B cell (primary cell): Measurements from ENCODE around the gene SLC25A25. TPM values are rescaled to one million over a fixed set of nuclear protein-coding genes. Genes with fewer than 3 reads are reported as not detected.
"Not testable (repeated sequence)": the region's sequence is repeated elsewhere in the genome, so short reads cannot be mapped to it uniquely, and the experiment has no call there.

Experiments
- ATAC-seq: fragments of 200-7000 bp; cut with Tn5 transposase; one replicate; pipeline ENCODE4 v1.10.0; 2021; ENCODE audit warnings: low read depth, mild to moderate bottlenecking, moderate number of reproducible peaks, moderate library complexity
- CTCF ChIA-PET: fragments of 350-600 bp; sonication (Branson Sonifier 250); formaldehyde crosslinking; loops from one replicate; lab custom pipeline; 2021; ENCODE audit warnings: antibody characterized with exemption, inconsistent platforms; lab: Charles Lee
- POLR2A ChIA-PET: fragments of 350-600 bp; sonication (Branson Sonifier 250); formaldehyde crosslinking; loops from one replicate; lab custom pipeline; 2021; ENCODE audit warnings: antibody characterized with exemption; lab: Charles Lee
- DNase-seq: peaks from one replicate; pipeline ENCODE4 v3.0.0; 2013
- H2AFZ ChIP-seq: 2 replicates; pipeline ENCODE4 v1.6.1; 2012; ENCODE audit warnings: mild to moderate bottlenecking, low read depth, low read length; ENCODE audit not compliant: insufficient read depth, poor library complexity, severe bottlenecking
- H3K27ac ChIP-seq, 2 donors: 1 replicate in 1 of 2; 2 replicates in 1 of 2; pipeline ENCODE4 v1.5.1; 2012 to 2013; ENCODE audit warnings: low read length in 2 of 2, mild to moderate bottlenecking in 2 of 2, moderate library complexity in 1 of 2
- H3K27me3 ChIP-seq, 4 experiments: fragments of 200-600 bp in 1 of 4; sonication (generic) in 1 of 4; replicated peaks in 1 of 4; 1 replicate in 2 of 4; 2 replicates in 2 of 4; pipeline versions ENCODE4 v1.6.1 to v1.7.0; 2013 to 2016; ENCODE audit warnings: low read length in 3 of 4, mild to moderate bottlenecking in 2 of 4, mixed read lengths in 1 of 4, moderate library complexity in 1 of 4; ENCODE audit not compliant: insufficient read depth in 4 of 4, control insufficient read depth in 3 of 4; ENCODE audit errors: control extremely low read depth in 1 of 4
- H3K36me3 ChIP-seq, 2 experiments: replicated peaks in 1 of 2; 1 replicate in 1 of 2; 2 replicates in 1 of 2; pipeline versions ENCODE4 v1.6.1 to v1.7.1; 2013; ENCODE audit warnings: low read length in 1 of 2; ENCODE audit not compliant: insufficient read depth in 2 of 2, control insufficient read depth in 1 of 2; ENCODE audit errors: control extremely low read depth in 1 of 2, extremely low read depth in 1 of 2
- H3K4me1 ChIP-seq, 2 donors: fragments of 200-600 bp in 1 of 2; sonication (generic) in 1 of 2; 1 replicate in 1 of 2; 2 replicates in 1 of 2; pipeline versions ENCODE4 v1.5.1 to v1.6.1; 2013 to 2017; ENCODE audit warnings: low read length in 2 of 2; ENCODE audit not compliant: control insufficient read depth in 2 of 2, insufficient read depth in 2 of 2
- H3K4me2 ChIP-seq: replicated peaks from 2 replicates; pipeline ENCODE3; 2012; ENCODE audit warnings: mild to moderate bottlenecking, low read depth, low read length; ENCODE audit not compliant: poor library complexity, severe bottlenecking
- H3K4me3 ChIP-seq, 5 experiments: fragments of 200-600 bp in 1 of 5; sonication (generic) in 1 of 5; 1 replicate in 3 of 5; 2 replicates in 2 of 5; pipeline versions ENCODE4 v1.5.1 to v1.7.0; 2011 to 2016; ENCODE audit warnings: low read length in 4 of 5, mild to moderate bottlenecking in 4 of 5, low read depth in 2 of 5, control low read depth in 1 of 5, moderate library complexity in 1 of 5; ENCODE audit not compliant: insufficient read depth in 1 of 5; ENCODE audit errors: control extremely low read depth in 1 of 5, extremely low read depth in 1 of 5
- H3K79me2 ChIP-seq: fragments of 200-600 bp; sonication (generic); one replicate; pipeline ENCODE4 v1.6.0; 2016; ENCODE audit warnings: low read length; ENCODE audit not compliant: control insufficient read depth, insufficient read depth
- H3K9ac ChIP-seq: fragments of 200-600 bp; sonication (generic); 2 replicates; pipeline ENCODE4 v1.6.1; 2017; ENCODE audit warnings: mild to moderate bottlenecking, low read length, moderate library complexity
- H3K9me3 ChIP-seq, 3 donors: one replicate each; pipeline versions ENCODE4 v1.6.1 to v1.7.1; 2013; ENCODE audit warnings: low read length in 2 of 3; ENCODE audit not compliant: control insufficient read depth in 2 of 3, insufficient read depth in 1 of 3; ENCODE audit errors: control extremely low read depth in 1 of 3
- H4K20me1 ChIP-seq: 2 replicates; pipeline ENCODE4 v1.6.0; 2012; ENCODE audit warnings: mild to moderate bottlenecking, low read length; ENCODE audit not compliant: insufficient read depth, control insufficient read depth, poor library complexity, severe bottlenecking
- H3K27ac Mint-ChIP-seq: one replicate; pipeline ENCODE4 v1.8.0; 2021; ENCODE audit warnings: mixed read lengths
- H3K27me3 Mint-ChIP-seq: one replicate; pipeline ENCODE4 v1.8.0; 2021; ENCODE audit warnings: mixed read lengths
- H3K4me1 Mint-ChIP-seq: one replicate; pipeline ENCODE4 v1.8.0; 2021; ENCODE audit warnings: mixed read lengths
- H3K4me3 Mint-ChIP-seq: one replicate; pipeline ENCODE4 v1.8.0; 2021; ENCODE audit warnings: mixed read lengths
- H3K9me3 Mint-ChIP-seq: one replicate; pipeline ENCODE4 v1.8.0; 2022; ENCODE audit warnings: mixed read lengths; ENCODE audit not compliant: insufficient read depth
- EZH2 ChIP-seq: IDR thresholded peaks from 2 replicates; pipeline ENCODE4 v1.6.1; 2012; ENCODE audit warnings: borderline replicate concordance, low read depth, mild to moderate bottlenecking, moderate library complexity, low read length; ENCODE audit not compliant: insufficient read depth, poor library complexity, severe bottlenecking
- WGBS: methylation state at CpG from one replicate; pipeline ENCODE4 v1.1.5; 2013; ENCODE audit warnings: missing lambda C conversion rate; ENCODE audit not compliant: insufficient coverage; 5-methylcytosine and 5-hydroxymethylcytosine counted together
- intact Hi-C: fragments of 100-400 bp; cut with micrococcal nuclease; formaldehyde crosslinking; loops from one replicate; pipeline ENCODE4 v1.10.0; 2022
- polyA plus RNA-seq: library from polyadenylated mRNA; depleted of rRNA; stranded (reverse); fragments of >200 nt; gene quantifications from 2 replicates; pipeline ENCODE4 v1.2.3, GENCODE V29; 2012
- total RNA-seq, 2 donors: library from RNA; stranded (reverse); fragments of 120-200 nt in 1 of 2; gene quantifications; 1 replicate in 1 of 2; 2 replicates in 1 of 2; pipeline versions ENCODE4 v1.2.3 to v1.2.4, GENCODE V29; 2013 to 2022
- TF ChIP-seq, protein P1 (sequence below): fragments of 200-600 bp; IDR thresholded peaks from one replicate; pipeline ENCODE4 v1.8.0; 2022; ENCODE audit warnings: antibody characterized with exemption, mild to moderate bottlenecking

The SLC25A25 gene
- total and polyA plus RNA-seq, 2 donors (not counting 1 experiment from before 2014, with no cell fraction given): 12.1 to 18.6 TPM

DNA sequence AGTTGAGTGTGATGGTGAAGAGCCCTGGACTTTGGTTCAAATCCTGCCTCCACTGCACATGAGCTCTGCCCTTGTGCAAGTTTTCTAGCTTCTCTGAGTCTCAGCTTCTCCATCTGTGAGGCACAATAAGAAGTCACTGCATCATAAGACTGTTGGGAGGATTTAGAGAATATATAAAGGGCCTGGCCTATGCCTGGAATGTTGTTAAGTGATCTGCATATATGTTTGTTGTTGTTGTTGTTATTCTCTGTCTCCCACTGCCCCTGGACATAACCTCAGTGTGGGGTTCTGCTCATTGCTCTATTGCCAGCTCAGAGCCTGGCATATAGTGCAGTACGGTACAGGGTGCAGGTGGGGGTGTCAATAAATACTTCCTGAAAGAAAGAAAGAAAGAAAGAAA lies 46.9 kb upstream of the SLC25A25 start:
- POLR2A ChIA-PET: no interaction called here
- TF ChIP-seq, protein P1, sequence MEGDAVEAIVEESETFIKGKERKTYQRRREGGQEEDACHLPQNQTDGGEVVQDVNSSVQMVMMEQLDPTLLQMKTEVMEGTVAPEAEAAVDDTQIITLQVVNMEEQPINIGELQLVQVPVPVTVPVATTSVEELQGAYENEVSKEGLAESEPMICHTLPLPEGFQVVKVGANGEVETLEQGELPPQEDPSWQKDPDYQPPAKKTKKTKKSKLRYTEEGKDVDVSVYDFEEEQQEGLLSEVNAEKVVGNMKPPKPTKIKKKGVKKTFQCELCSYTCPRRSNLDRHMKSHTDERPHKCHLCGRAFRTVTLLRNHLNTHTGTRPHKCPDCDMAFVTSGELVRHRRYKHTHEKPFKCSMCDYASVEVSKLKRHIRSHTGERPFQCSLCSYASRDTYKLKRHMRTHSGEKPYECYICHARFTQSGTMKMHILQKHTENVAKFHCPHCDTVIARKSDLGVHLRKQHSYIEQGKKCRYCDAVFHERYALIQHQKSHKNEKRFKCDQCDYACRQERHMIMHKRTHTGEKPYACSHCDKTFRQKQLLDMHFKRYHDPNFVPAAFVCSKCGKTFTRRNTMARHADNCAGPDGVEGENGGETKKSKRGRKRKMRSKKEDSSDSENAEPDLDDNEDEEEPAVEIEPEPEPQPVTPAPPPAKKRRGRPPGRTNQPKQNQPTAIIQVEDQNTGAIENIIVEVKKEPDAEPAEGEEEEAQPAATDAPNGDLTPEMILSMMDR: no peak
- TF ChIP-seq EZH2: no peak
- intact Hi-C loops: no loop called here

GRCh38 chr9:128022886-128023285 lies 45.1 kb upstream of the SLC25A25 start:
- H3K27ac ChIP-seq: no peak overlapping the region
- H3K4me1 ChIP-seq: peaks cover 51 to 64% of the 10 kb centered on the region in 2 donors
- DNase-seq (no peak), ATAC-seq (no peak)
- H3K4me3 ChIP-seq: no peak overlapping the region
- no peak overlapping the region for H3K9ac ChIP-seq
- ChIA-PET POLR2A (interaction anchor here (1.2 kb wide), 1 partner anchor 15 kb away, joined by 4 read pairs; no protein-coding TSS in a partner anchor), CTCF (interaction anchor here (6.8 kb wide), 1 partner anchor 12 kb away, joined by 42 read pairs; no protein-coding TSS in a partner anchor)
- intact Hi-C loops: no loop called here
- H3K9me3 ChIP-seq: no peaks in the 10 kb centered on the region
- no peaks in the 10 kb centered on the region for H4K20me1 ChIP-seq
- WGBS: 100% methylated on average over 1 of the region's 2 CpGs
- no peak overlapping the region for H2AFZ ChIP-seq
- H3K27ac Mint-ChIP-seq: peak overlapping the region; percentile 68
- TF ChIP-seq, protein P1: no peak
- TF ChIP-seq EZH2: no peak
- peaks cover 62% of the 10 kb centered on the region for H3K4me1 Mint-ChIP-seq
- H3K27me3 Mint-ChIP-seq: no peaks in the 10 kb centered on the region
- H3K4me2 ChIP-seq: no peak overlapping the region
- H3K36me3 ChIP-seq: no peaks in the 10 kb centered on the region
- no peaks in the 10 kb centered on the region for H3K9me3 Mint-ChIP-seq
- no peak overlapping the region for H3K4me3 Mint-ChIP-seq
- H3K79me2 ChIP-seq: no peaks in the 10 kb centered on the region
- H3K27me3 ChIP-seq: no peaks in the 10 kb centered on the region

More for the DNA sequence above, 46.9 kb upstream of the SLC25A25 start:
- no peaks in the 10 kb centered on the region for H3K9me3 Mint-ChIP-seq
- no peak overlapping the region for H3K4me3 Mint-ChIP-seq
- Histone ChIP-seq H3K4me2 (no peak overlapping the region), H4K20me1 (no peaks in the 10 kb centered on the region), H3K4me1 (peaks cover 34 to 46% of the 10 kb centered on the region in 2 donors), H3K27me3 (no peaks in the 10 kb centered on the region), H3K9me3 (no peaks in the 10 kb centered on the region), H3K36me3 (no peaks in the 10 kb centered on the region), H3K9ac (no peak overlapping the region), H3K27ac (peak overlapping the region in 1 of 2 donors; percentile 24), H3K79me2 (no peaks in the 10 kb centered on the region), H3K4me3 (no peak overlapping the region), H2AFZ (no peak overlapping the region)
- CTCF ChIA-PET: interaction anchor here (0.8 to 6.8 kb wide), 4 partner anchors 14 to 78 kb away, joined by 3 to 42 read pairs (median 3); no protein-coding TSS in a partner anchor
- no peaks in the 10 kb centered on the region for H3K27me3 Mint-ChIP-seq
- ATAC-seq (no peak), DNase-seq (no peak)
- 60% methylated on average over 1 of the region's 1 CpG for WGBS
- H3K4me1 Mint-ChIP-seq: peaks cover 51% of the 10 kb centered on the region
- H3K27ac Mint-ChIP-seq: peak overlapping the region; percentile 39

GRCh38 chr9:128023671-128024070 lies 44.4 kb upstream of the SLC25A25 start:
- H3K9ac ChIP-seq, ATAC-seq, H3K79me2 ChIP-seq, H3K27me3 ChIP-seq, H3K4me3 ChIP-seq, H3K9me3 ChIP-seq, H3K27me3 Mint-ChIP-seq, DNase-seq, intact Hi-C loops, H3K4me3 Mint-ChIP-seq, H2AFZ ChIP-seq, H3K27ac ChIP-seq, H3K36me3 ChIP-seq, H3K4me2 ChIP-seq, H3K9me3 Mint-ChIP-seq, H4K20me1 ChIP-seq: not testable (repeated sequence)
- ChIA-PET POLR2A (interaction anchor here (0.6 to 3.1 kb wide), 2 partner anchors 13 to 17 kb away, joined by 3 to 15 read pairs; no protein-coding TSS in a partner anchor), CTCF (interaction anchor here (4.3 to 6.8 kb wide), 2 partner anchors 11 to 80 kb away, joined by 36 to 42 read pairs; no protein-coding TSS in a partner anchor)
- 76% methylated on average over 5 of the region's 12 CpGs for WGBS
- peaks cover 66% of the 10 kb centered on the region for H3K4me1 Mint-ChIP-seq
- H3K27ac Mint-ChIP-seq: peak overlapping the region; percentile 57
- H3K4me1 ChIP-seq: peaks cover 55 to 71% of the 10 kb centered on the region in 2 donors
